Hindlimb muscle (tissue), 1 donor: ENCODE measurements around the gene RASL12. TPM values are rescaled to one million over a fixed set of nuclear protein-coding genes. Genes with fewer than 3 reads are reported as not detected.
A peak's percentile ranks its signal among the peaks of the same experiment; 100 is the strongest.

Experiments used
- DNase-seq: peaks from one replicate; pipeline ENCODE4 v3.0.0-alpha.2; 2013
- polyA plus RNA-seq: library from polyadenylated mRNA; unstranded; fragments of 120-200 nt; gene quantifications from one replicate; pipeline ENCODE4 v1.2.1, GENCODE V29; 2013; ENCODE audit not compliant: insufficient read length

RASL12 gene
- polyA plus RNA-seq, 1 donor = 14.1 TPM

- no peak for DNase-seq
Observed at GRCh38 chr15:65092911-65093792, 25.4 kb upstream of the RASL12 start.

GRCh38 chr15:65091946-65092770, 24.4 kb upstream of the RASL12 start:
- no peak for DNase-seq

- no peak for DNase-seq
Observed at GRCh38 chr15:65089206-65089824, 21.5 kb upstream of the RASL12 start.

- no peak for DNase-seq
Observed at GRCh38 chr15:65088643-65089021, 20.8 kb upstream of the RASL12 start.

GRCh38 chr15:65087873-65088642, 20.3 kb upstream of the RASL12 start:
- peak; percentile 44 for DNase-seq

- no peak for DNase-seq
Observed at GRCh38 chr15:65087411-65087810, 19.6 kb upstream of the RASL12 start.

GRCh38 chr15:65086680-65087111, 18.9 kb upstream of the RASL12 start:
- no peak for DNase-seq

- DNase-seq = no peak
Observed at GRCh38 chr15:65085990-65086679, 18.3 kb upstream of the RASL12 start.

GRCh38 chr15:65085207-65085753, 17.5 kb upstream of the RASL12 start:
- no peak for DNase-seq

GRCh38 chr15:65084500-65085206, 16.9 kb upstream of the RASL12 start:
- no peak for DNase-seq

- no peak for DNase-seq
Observed at GRCh38 chr15:65083262-65083701, 15.5 kb upstream of the RASL12 start.

- DNase-seq = no peak
Observed at GRCh38 chr15:65082303-65082953, 14.6 kb upstream of the RASL12 start.

GRCh38 chr15:65081758-65082157, 14.0 kb upstream of the RASL12 start:
- no peak for DNase-seq

- no peak for DNase-seq
Observed at GRCh38 chr15:65081270-65081669, 13.5 kb upstream of the RASL12 start.

- DNase-seq = no peak
Observed at GRCh38 chr15:65079580-65079979, 11.8 kb upstream of the RASL12 start.

- peak; percentile 68 for DNase-seq
Observed at GRCh38 chr15:65077981-65078352, 10.2 kb upstream of the RASL12 start.

- DNase-seq = no peak
Observed at GRCh38 chr15:65077291-65077980, 9.6 kb upstream of the RASL12 start.

GRCh38 chr15:65076486-65077290, 8.9 kb upstream of the RASL12 start, which contains the start of gene KBTBD13:
KBTBD13 (plus strand) TSS chr15:65076746; CDS start chr15:65076816, 70 bp downstream.
- DNase-seq = no peak
